ENCODE measurements around the gene ZNF593OS. TPM values are rescaled to one million over a fixed set of nuclear protein-coding genes. Genes with fewer than 3 reads are reported as not detected.

Gene ZNF593OS
- total and polyA plus RNA-seq, 4 donors, result 0.10 to 0.32 TPM; not detected in 2

- no peak for DNase-seq (ENCODE audit: low spot score)
- Histone ChIP-seq H3K9ac (ENCODE audit: low read depth in 1 of 2, low read length in 2 of 2) (no peak overlapping the region), H3K9me3 (ENCODE audit: control insufficient read depth in 4 of 4, low read length in 3 of 4) (no peaks in the 10 kb centered on the region), H3K27me3 (ENCODE audit: control insufficient read depth in 4 of 4, insufficient read depth in 4 of 4, low read length in 3 of 4) (no peaks in the 10 kb centered on the region), H3K4me1 (ENCODE audit: control insufficient read depth in 4 of 4, insufficient read depth in 4 of 4, low read length in 3 of 4) (no peaks in the 10 kb centered on the region), H3K27ac (ENCODE audit: low read depth in 1 of 2, low read length in 2 of 2) (no peak overlapping the region), H3K4me3 (ENCODE audit: low read depth in 1 of 3, low read length in 3 of 3) (no peak overlapping the region), H3K36me3 (ENCODE audit: control insufficient read depth in 4 of 4, insufficient read depth in 3 of 4, low read depth in 1 of 4, low read length in 3 of 4) (no peaks in the 10 kb centered on the region)
- no peak for TF ChIP-seq EGR1 (IDR thresholded peaks at IDR 0.05; ENCODE audit: low read depth in 2 of 2)
- TF ChIP-seq FOXA2 (IDR thresholded peaks at IDR 0.05), result no peak
- TF ChIP-seq SP1 (IDR thresholded peaks at IDR 0.05), result no peak
- TF ChIP-seq HNF4A (conservative IDR thresholded peaks at IDR 0.05), result no peak
- TF ChIP-seq YY1 (IDR thresholded peaks at IDR 0.05), result no peak
- WGBS, result 91% methylated on average over 6 of the region's 6 CpGs
Measured at GRCh38 chr1:26213335-26213905, 41.8 kb upstream of the ZNF593OS start.

DNA sequence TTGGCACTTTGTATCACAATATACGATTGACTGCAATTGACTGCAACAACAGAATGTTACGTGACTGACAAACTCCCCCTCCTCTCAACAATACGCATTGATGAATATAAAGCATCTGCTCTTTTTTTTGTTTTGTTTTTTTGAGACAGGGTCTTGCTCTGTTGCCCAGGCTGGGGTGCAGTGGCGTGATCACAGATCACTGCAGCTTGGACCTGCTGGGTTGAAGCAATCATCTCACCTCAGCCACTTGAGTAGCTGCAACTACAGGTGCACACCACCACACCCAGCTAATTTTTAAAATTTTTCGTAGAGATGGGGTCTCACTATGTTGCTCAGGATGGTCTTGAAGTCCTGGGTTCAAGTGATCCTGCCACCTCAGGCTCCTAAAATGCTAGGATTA lies 41.1 kb upstream of the ZNF593OS start:
- no peak overlapping the region for H3K4me3 ChIP-seq (ENCODE audit: low read depth in 1 of 3, low read length in 3 of 3)
- H3K27ac ChIP-seq (ENCODE audit: low read depth in 1 of 2, low read length in 2 of 2), result no peak overlapping the region
- H3K27me3 ChIP-seq (ENCODE audit: control insufficient read depth in 4 of 4, insufficient read depth in 4 of 4, low read length in 3 of 4), result no peaks in the 10 kb centered on the region
- no peaks in the 10 kb centered on the region for H3K4me1 ChIP-seq (ENCODE audit: control insufficient read depth in 4 of 4, insufficient read depth in 4 of 4, low read length in 3 of 4)
- no peaks in the 10 kb centered on the region for H3K9me3 ChIP-seq (ENCODE audit: control insufficient read depth in 4 of 4, low read length in 3 of 4)
- 88% methylated on average over 5 of the region's 5 CpGs for WGBS
- no peaks in the 10 kb centered on the region for H3K36me3 ChIP-seq (ENCODE audit: control insufficient read depth in 4 of 4, insufficient read depth in 3 of 4, low read depth in 1 of 4, low read length in 3 of 4)
- TF ChIP-seq CTCF (IDR thresholded peaks at IDR 0.05; ENCODE audit: low read depth, low read length, missing input control) (no peak), REST (IDR thresholded peaks at IDR 0.05) (no peak), RXRA (IDR thresholded peaks at IDR 0.05) (no peak), SP1 (IDR thresholded peaks at IDR 0.05) (no peak), YY1 (IDR thresholded peaks at IDR 0.05) (no peak), HNF4G (IDR thresholded peaks at IDR 0.05) (no peak), GABPA (IDR thresholded peaks at IDR 0.05 in 1 of 2, conservative IDR thresholded peaks at IDR 0.05 in 1 of 2) (no peak), TAF1 (conservative IDR thresholded peaks at IDR 0.05) (no peak), FOXA1 (IDR thresholded peaks at IDR 0.05) (no peak), RAD21 (IDR thresholded peaks at IDR 0.05) (no peak), HNF4A (conservative IDR thresholded peaks at IDR 0.05) (no peak), NR2F2 (IDR thresholded peaks at IDR 0.05) (no peak), EGR1 (IDR thresholded peaks at IDR 0.05; ENCODE audit: low read depth in 2 of 2) (no peak), ZBTB33 (IDR thresholded peaks at IDR 0.05) (no peak), JUND (IDR thresholded peaks at IDR 0.05) (no peak), FOXA2 (IDR thresholded peaks at IDR 0.05) (no peak)
- TF ChIP-seq, protein P1, sequence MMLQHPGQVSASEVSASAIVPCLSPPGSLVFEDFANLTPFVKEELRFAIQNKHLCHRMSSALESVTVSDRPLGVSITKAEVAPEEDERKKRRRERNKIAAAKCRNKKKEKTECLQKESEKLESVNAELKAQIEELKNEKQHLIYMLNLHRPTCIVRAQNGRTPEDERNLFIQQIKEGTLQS (IDR thresholded peaks at IDR 0.05), result no peak
- TF ChIP-seq, protein P2, sequence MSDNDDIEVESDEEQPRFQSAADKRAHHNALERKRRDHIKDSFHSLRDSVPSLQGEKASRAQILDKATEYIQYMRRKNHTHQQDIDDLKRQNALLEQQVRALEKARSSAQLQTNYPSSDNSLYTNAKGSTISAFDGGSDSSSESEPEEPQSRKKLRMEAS (IDR thresholded peaks at IDR 0.05), result no peak
- DNase-seq (ENCODE audit: low spot score), result no peak
- no peak overlapping the region for H3K9ac ChIP-seq (ENCODE audit: low read depth in 1 of 2, low read length in 2 of 2)

Measured in liver (tissue), 9 donors.